Activated naive CD4-positive, alpha-beta T cell treated with anti-CD3 and anti-CD28 coated beads, Interleukin-2, amount 50 U/mL, for 72 hours (primary cell): ENCODE data around the gene LRRFIP1. TPM values are rescaled to one million over a fixed set of nuclear protein-coding genes. Genes with fewer than 3 reads are reported as not detected.
A peak's percentile ranks its signal among the peaks of the same experiment; 100 is the strongest.

ENCODE experiments used
- ATAC-seq, 2 donors: fragments of 150-1000 bp; cut with Tn5 transposase; 2 replicates each; pipeline ENCODE4 v1.10.0; 2021; ENCODE audit warnings: mild to moderate bottlenecking in 2 of 2, moderate library complexity in 2 of 2
- DNase-seq, 2 donors: peaks; one replicate each; pipeline ENCODE4 v3.0.0; 2021 to 2022; ENCODE audit warnings: low spot score in 2 of 2
- H3K27ac Mint-ChIP-seq, 2 donors: one replicate each; pipeline ENCODE4 v1.8.0; 2022; ENCODE audit warnings: mild to moderate bottlenecking in 2 of 2, mixed read lengths in 2 of 2
- H3K36me3 Mint-ChIP-seq, 2 donors: one replicate each; pipeline ENCODE4 v1.8.0; 2022; ENCODE audit warnings: mixed read lengths in 2 of 2
- H3K9me3 Mint-ChIP-seq, 2 donors: one replicate each; pipeline ENCODE4 v1.8.0; 2022; ENCODE audit warnings: mixed read lengths in 2 of 2
- total RNA-seq, 2 donors: library from RNA; stranded (reverse); gene quantifications; one replicate each; pipeline ENCODE4 v1.2.3, GENCODE V29; 2022

The LRRFIP1 gene
- total RNA-seq, 2 donors from 2014 or later = 190 to 193 TPM

DNA sequence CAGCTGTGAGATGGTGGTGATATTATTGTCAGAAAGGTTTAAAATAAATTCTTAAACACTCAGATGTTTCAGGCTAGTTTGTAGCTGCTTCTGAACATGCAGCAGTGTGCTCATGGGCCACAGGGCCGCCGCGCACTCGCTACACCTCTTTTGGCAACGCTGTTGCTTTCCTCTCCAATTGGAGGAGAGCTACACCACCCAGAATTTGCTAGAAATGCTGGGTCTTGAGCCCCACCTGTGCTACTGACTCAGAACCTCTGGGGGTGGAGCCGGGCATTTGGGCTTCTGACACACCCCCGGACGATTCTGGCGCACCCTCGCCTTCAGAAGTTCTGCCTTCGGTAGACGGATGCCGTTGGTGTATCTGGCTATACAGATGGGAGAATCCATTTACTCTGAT lies 15.7 kb downstream of the LRRFIP1 start:
- Mint-ChIP-seq H3K27ac (no peak overlapping the region), H3K9me3 (no peaks in the 10 kb centered on the region), H3K36me3 (no peaks in the 10 kb centered on the region)
- ATAC-seq (no peak), DNase-seq (no peak)

GRCh38 chr2:237643582-237644380 lies 16.4 kb downstream of the LRRFIP1 start:
- no peaks in the 10 kb centered on the region for H3K9me3 Mint-ChIP-seq

DNA sequence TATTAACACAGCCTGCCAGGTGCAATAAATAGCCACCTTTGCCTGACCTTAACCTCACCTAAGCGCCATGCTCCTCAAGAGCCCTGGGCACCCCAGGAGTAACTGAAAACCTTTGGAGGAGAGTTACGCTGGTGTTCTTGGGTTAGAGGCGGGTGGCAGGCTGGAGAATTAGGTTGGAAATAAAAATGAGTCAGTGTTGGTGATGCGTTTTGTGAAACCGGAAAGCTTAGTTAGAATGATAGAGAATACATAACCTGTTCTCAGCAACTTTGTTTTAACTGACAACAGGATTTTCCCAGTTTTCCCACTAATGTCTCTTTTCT lies 17.0 kb downstream of the LRRFIP1 start:
- ATAC-seq = no peak
- no peaks in the 10 kb centered on the region for H3K9me3 Mint-ChIP-seq
- no peak for DNase-seq
- H3K36me3 Mint-ChIP-seq = no peaks in the 10 kb centered on the region
- H3K27ac Mint-ChIP-seq = no peak overlapping the region

More at GRCh38 chr2:237643582-237644380, 16.4 kb downstream of the LRRFIP1 start:
- no peaks in the 10 kb centered on the region for H3K36me3 Mint-ChIP-seq
- ATAC-seq (no peak), DNase-seq (no peak)
- H3K27ac Mint-ChIP-seq = no peak overlapping the region

DNA sequence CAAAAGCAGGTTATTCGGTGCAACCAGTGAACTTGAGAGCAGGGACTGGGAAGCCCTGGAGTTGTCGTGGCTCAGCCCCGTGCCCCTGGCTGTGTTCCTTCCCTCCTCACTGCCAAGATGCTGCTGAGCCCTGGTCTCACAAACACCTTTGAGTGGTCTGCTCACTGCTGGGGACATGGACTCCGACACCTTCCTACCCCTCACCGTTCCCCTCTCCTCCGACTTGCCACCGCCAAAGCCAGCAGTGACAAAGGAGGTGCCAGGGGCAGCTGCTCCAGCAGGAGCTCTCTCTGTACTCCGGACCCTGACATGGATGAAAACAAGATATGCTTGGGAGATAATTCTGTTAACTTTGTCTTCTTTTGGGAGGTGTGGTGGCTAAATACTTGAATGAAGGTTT lies 17.9 kb downstream of the LRRFIP1 start:
- DNase-seq (no peak), ATAC-seq (no peak)
- Mint-ChIP-seq H3K9me3 (no peaks in the 10 kb centered on the region), H3K36me3 (no peaks in the 10 kb centered on the region), H3K27ac (no peak overlapping the region)

- no peak for DNase-seq
- no peak overlapping the region for H3K27ac Mint-ChIP-seq
- ATAC-seq = no peak
Measured at GRCh38 chr2:237647176-237648015, 20.0 kb downstream of the LRRFIP1 start.

DNA sequence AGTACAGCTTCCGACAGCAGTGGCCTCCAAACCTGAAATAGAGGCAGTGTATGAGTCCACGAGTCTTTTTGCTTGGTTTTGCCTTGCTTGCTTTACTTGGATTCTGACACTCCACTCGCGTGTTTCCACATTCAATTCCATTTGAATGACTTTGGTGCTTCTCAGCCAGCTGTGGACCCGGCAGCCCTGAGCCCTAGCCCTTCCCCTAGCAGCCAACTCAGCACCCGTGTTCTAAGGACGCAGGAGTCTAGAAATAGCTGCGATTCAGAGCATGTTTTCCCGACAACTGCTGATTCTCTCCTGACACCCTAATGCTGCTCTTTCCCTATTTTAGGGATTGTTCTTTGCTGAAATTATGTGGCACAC lies 20.6 kb downstream of the LRRFIP1 start:
- ATAC-seq = no peak

More at GRCh38 chr2:237647176-237648015, 20.0 kb downstream of the LRRFIP1 start:
- Mint-ChIP-seq H3K9me3 (no peaks in the 10 kb centered on the region), H3K36me3 (no peaks in the 10 kb centered on the region)

GRCh38 chr2:237649541-237650454 lies 22.4 kb downstream of the LRRFIP1 start:
- ATAC-seq (no peak), DNase-seq (no peak)
- peaks cover 5% of the 10 kb centered on the region in 2 donors for H3K36me3 Mint-ChIP-seq
- peak overlapping the region in 1 of 2 donors; percentile 66 for H3K27ac Mint-ChIP-seq
- H3K9me3 Mint-ChIP-seq = peaks cover 4% of the 10 kb centered on the region in 2 donors

More for the DNA sequence above, 20.6 kb downstream of the LRRFIP1 start:
- Mint-ChIP-seq H3K27ac (no peak overlapping the region), H3K9me3 (peaks cover 2 to 3% of the 10 kb centered on the region in 2 donors), H3K36me3 (peaks cover 2 to 3% of the 10 kb centered on the region in 2 donors)
- no peak for DNase-seq

DNA sequence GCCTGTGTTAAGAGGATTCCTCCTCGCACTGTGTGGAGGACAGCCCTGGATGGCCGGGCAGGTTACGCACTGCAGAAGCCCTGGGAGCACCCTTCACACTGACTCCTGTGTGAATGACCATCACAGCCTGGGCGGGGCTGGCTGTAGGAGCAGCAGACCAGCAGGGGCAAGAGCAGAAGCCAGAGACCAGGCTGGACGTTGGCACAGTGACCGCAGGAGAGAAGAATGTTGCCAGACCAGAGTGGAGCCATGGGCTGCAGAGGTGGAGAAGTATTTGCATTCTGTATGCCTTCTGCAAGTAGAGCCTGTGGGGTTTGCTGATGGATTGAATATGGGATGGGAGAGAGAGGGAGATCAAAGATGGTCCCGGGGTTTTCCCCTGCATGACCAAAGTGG lies 23.1 kb downstream of the LRRFIP1 start:
- DNase-seq (no peak), ATAC-seq (no peak)
- Mint-ChIP-seq H3K9me3 (peaks cover 4% of the 10 kb centered on the region in 2 donors), H3K36me3 (peaks cover 5% of the 10 kb centered on the region in 2 donors), H3K27ac (no peak overlapping the region)

DNA sequence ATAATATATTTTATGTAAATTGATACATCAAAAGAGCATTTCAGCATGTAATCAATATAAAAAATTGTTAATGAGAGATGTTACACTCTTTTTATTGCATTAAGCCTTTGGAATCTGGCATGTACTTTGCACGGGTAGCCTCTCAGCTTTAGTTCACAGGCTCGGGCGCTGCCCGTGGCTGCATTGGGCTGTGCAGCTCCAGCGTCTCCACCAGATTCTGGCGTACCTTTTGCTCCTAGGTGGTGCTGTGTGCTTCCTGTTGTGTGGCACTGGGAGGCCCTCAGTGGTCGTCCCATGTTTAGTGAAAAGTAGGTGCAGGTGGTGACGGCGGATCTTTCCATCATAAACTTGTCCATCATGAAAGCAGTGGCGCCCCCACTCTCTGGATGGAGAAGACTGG lies 24.4 kb downstream of the LRRFIP1 start:
- peaks cover 5% of the 10 kb centered on the region in 2 donors for H3K36me3 Mint-ChIP-seq
- DNase-seq (no peak), ATAC-seq (no peak)
- H3K27ac Mint-ChIP-seq = no peak overlapping the region
- peaks cover 4% of the 10 kb centered on the region in 2 donors for H3K9me3 Mint-ChIP-seq

- H3K9me3 Mint-ChIP-seq = peaks cover 4% of the 10 kb centered on the region in 2 donors
- DNase-seq (no peak), ATAC-seq (no peak)
- H3K36me3 Mint-ChIP-seq = peaks cover 5% of the 10 kb centered on the region in 2 donors
- H3K27ac Mint-ChIP-seq = no peak overlapping the region
Measured at GRCh38 chr2:237652181-237652580, 24.8 kb downstream of the LRRFIP1 start.

GRCh38 chr2:237652854-237653253 lies 25.5 kb downstream of the LRRFIP1 start:
- peaks cover 5% of the 10 kb centered on the region in 2 donors for H3K36me3 Mint-ChIP-seq
- peaks cover 4% of the 10 kb centered on the region in 2 donors for H3K9me3 Mint-ChIP-seq
- ATAC-seq = no peak
- DNase-seq = no peak
- no peak overlapping the region for H3K27ac Mint-ChIP-seq

GRCh38 chr2:237653776-237654558 lies 26.6 kb downstream of the LRRFIP1 start:
- Mint-ChIP-seq H3K27ac (no peak overlapping the region), H3K9me3 (peaks cover 4% of the 10 kb centered on the region in 2 donors), H3K36me3 (peaks cover 5% of the 10 kb centered on the region in 2 donors)
- ATAC-seq = no peak
- no peak for DNase-seq

DNA sequence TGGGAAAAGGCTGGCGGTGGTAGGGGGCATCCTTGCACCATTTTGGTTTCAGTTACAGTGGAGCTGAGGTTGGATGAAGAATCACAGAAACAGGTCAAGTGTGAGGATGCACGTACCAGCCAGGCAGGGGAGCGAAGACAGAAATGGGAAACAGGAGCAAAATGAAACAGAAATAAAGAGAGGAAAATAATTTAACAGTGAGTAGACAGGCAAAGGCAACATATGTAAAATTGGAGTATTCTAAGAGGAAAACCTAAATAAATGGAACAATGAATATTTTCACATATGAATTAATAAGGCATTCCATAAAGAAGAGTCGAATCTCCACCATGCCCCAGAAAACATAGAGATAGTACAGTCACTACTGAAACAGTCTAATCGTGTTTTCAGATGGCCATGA lies 29.7 kb downstream of the LRRFIP1 start:
- Mint-ChIP-seq H3K36me3 (peaks cover 5% of the 10 kb centered on the region in 2 donors), H3K27ac (no peak overlapping the region), H3K9me3 (peaks cover 4% of the 10 kb centered on the region in 2 donors)
- no peak for DNase-seq
- ATAC-seq = no peak

GRCh38 chr2:237660381-237660900 lies 33.1 kb downstream of the LRRFIP1 start:
- ATAC-seq (no peak), DNase-seq (no peak)
- Mint-ChIP-seq H3K36me3 (no peaks in the 10 kb centered on the region), H3K9me3 (no peaks in the 10 kb centered on the region), H3K27ac (no peak overlapping the region)

- H3K36me3 Mint-ChIP-seq = no peaks in the 10 kb centered on the region
- ATAC-seq (no peak), DNase-seq (no peak)
- no peaks in the 10 kb centered on the region for H3K9me3 Mint-ChIP-seq
- H3K27ac Mint-ChIP-seq = no peak overlapping the region
Measured at GRCh38 chr2:237661270-237661669, 33.9 kb downstream of the LRRFIP1 start.
